ENCODE results near the gene FBXL3. TPM values are rescaled to one million over a fixed set of nuclear protein-coding genes. Genes with fewer than 3 reads are reported as not detected.

The FBXL3 gene
- total and polyA plus RNA-seq, 2 of the 8 experiments (the other 6 are each of a cell fraction or from before 2014, with no cell fraction given) = 4.9 to 14.9 TPM

DNA sequence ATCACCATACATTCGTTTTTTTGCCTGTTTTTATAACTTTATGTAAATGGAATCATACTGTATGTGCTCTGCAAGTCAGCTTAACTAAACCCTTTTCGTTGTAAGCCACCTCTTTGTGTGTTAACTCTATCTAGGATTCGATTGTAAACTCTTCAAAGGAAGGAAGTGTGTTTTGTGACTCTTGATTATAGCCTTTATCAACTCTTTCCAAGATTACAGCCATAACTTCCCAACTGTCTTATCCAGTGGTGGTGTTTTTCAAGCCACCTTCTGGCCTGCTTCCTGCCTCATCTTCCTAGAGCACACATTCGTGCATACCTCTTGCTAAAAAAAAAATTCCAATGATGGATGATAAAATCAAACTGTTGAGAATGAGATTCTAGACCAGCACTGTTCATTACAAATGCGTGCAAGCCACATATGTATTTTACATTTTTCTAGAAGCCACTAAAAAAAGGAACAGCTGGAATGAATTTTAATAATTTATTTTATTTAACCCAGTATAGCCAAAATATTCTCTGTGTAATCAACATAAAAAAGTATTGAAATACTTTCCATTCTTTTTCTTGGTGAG, 12.0 kb upstream of the FBXL3 start:
- Histone ChIP-seq H3K23me2 (ENCODE audit: low read depth, low read length) (no peaks in the 10 kb centered on the region), H2BK120ac (replicated peaks; ENCODE audit: low read depth, low read length) (no peak overlapping the region), H3K23ac (ENCODE audit: insufficient read length) (no peak overlapping the region), H3K4me3 (ENCODE audit: extremely low read depth in 1 of 4, insufficient read depth in 2 of 4, low read depth in 3 of 4, low read length in 4 of 4) (no peak overlapping the region), H3K4me2 (ENCODE audit: insufficient read depth in 1 of 2, low read depth in 2 of 2, low read length in 2 of 2) (no peak overlapping the region), H3K9me3 (ENCODE audit: insufficient read depth in 2 of 2, low read depth in 1 of 2, low read length in 1 of 2) (no peaks in the 10 kb centered on the region), H2BK12ac (ENCODE audit: low read depth, low read length) (no peak overlapping the region), H3K36me3 (ENCODE audit: control insufficient read depth in 2 of 4, insufficient read depth in 4 of 4, low read length in 3 of 4) (no peaks in the 10 kb centered on the region), H3K79me2 (ENCODE audit: control insufficient read depth in 1 of 2, insufficient read depth in 2 of 2, low read length in 2 of 2) (no peaks in the 10 kb centered on the region), H3K4me1 (replicated peaks in 1 of 4; ENCODE audit: control insufficient read depth in 3 of 4, insufficient read depth in 4 of 4, low read length in 3 of 4) (no peaks in the 10 kb centered on the region), H2BK5ac (ENCODE audit: low read depth, low read length) (no peak overlapping the region), H4K5ac (ENCODE audit: insufficient read length, low read depth, low read length) (no peak overlapping the region), H2AK5ac (ENCODE audit: low read depth, low read length) (no peak overlapping the region), H4K20me1 (replicated peaks in 1 of 2; ENCODE audit: control insufficient read depth in 1 of 2, insufficient read depth in 2 of 2, low read length in 2 of 2) (no peaks in the 10 kb centered on the region), H3K9ac (replicated peaks in 1 of 4; ENCODE audit: extremely low read depth in 1 of 4, low read depth in 3 of 4, low read length in 3 of 4) (no peak overlapping the region), H4K91ac (replicated peaks; ENCODE audit: insufficient read length, low read length) (no peak overlapping the region), H3K27ac (ENCODE audit: low read depth, low read length) (no peak overlapping the region), H3K27me3 (replicated peaks in 1 of 4; ENCODE audit: control insufficient read depth in 3 of 4, extremely low read depth in 1 of 4, insufficient read depth in 3 of 4, low read length in 3 of 4) (no peaks in the 10 kb centered on the region), H3K4ac (replicated peaks; ENCODE audit: insufficient read length, low read depth, low read length) (no peak overlapping the region), H3K79me1 (ENCODE audit: low read depth, low read length) (no peaks in the 10 kb centered on the region), H2BK20ac (ENCODE audit: low read length) (no peak overlapping the region), H3K56ac (replicated peaks; ENCODE audit: insufficient read length, low read depth, low read length) (no peak overlapping the region), H3K18ac (ENCODE audit: extremely low read depth, low read length) (no peak overlapping the region), H2AFZ (ENCODE audit: low read length) (no peak overlapping the region), H4K8ac (ENCODE audit: extremely low read depth, insufficient read depth, low read length) (no peak overlapping the region), H3K14ac (ENCODE audit: insufficient read length) (no peak overlapping the region), H2BK15ac (ENCODE audit: low read length) (no peak overlapping the region)
- DNase-seq (ENCODE audit: low read depth in 1 of 2, low spot score in 2 of 2) = no peak
- 84% methylated on average over 5 of the region's 5 CpGs; no CpG with 5 or more reads in 1 of the 2 experiments for WGBS, 2 experiments (ENCODE audit: extremely low coverage in 1 of 2, insufficient coverage in 1 of 2, insufficient read length in 1 of 2, insufficient replicate concordance in 2 of 2, low coverage in 1 of 2, low lambda C conversion rate in 2 of 2, missing lambda C conversion rate in 1 of 2)
- ChIA-PET POLR2A (ENCODE audit: partially characterized antibody) (no interaction called here), CTCF (ENCODE audit: partially characterized antibody) (no interaction called here)
- no peak for FAIRE-seq
- TF ChIP-seq ZNF274 (IDR thresholded peaks at IDR 0.05; ENCODE audit: borderline replicate concordance, extremely low read depth, low read length) (no peak), SIRT6 (IDR thresholded peaks at IDR 0.05; ENCODE audit: low read length) (no peak), EZH2 (IDR thresholded peaks at IDR 0.05; ENCODE audit: low read depth, low read length, severe bottlenecking) (no peak), POLR2A (IDR thresholded peaks at IDR 0.05; ENCODE audit: control extremely low read depth in 1 of 2, low read depth in 2 of 2, low read length in 2 of 2) (no peak), CBX5 (IDR thresholded peaks at IDR 0.05; ENCODE audit: low read depth, low read length) (no peak), HDAC2 (IDR thresholded peaks at IDR 0.05; ENCODE audit: borderline replicate concordance in 1 of 2, low read depth in 2 of 2, low read length in 2 of 2) (no peak), BACH1 (IDR thresholded peaks at IDR 0.05; ENCODE audit: low read length) (no peak), TBP (IDR thresholded peaks at IDR 0.05; ENCODE audit: low read depth, low read length) (no peak)
- TF ChIP-seq, protein P1, sequence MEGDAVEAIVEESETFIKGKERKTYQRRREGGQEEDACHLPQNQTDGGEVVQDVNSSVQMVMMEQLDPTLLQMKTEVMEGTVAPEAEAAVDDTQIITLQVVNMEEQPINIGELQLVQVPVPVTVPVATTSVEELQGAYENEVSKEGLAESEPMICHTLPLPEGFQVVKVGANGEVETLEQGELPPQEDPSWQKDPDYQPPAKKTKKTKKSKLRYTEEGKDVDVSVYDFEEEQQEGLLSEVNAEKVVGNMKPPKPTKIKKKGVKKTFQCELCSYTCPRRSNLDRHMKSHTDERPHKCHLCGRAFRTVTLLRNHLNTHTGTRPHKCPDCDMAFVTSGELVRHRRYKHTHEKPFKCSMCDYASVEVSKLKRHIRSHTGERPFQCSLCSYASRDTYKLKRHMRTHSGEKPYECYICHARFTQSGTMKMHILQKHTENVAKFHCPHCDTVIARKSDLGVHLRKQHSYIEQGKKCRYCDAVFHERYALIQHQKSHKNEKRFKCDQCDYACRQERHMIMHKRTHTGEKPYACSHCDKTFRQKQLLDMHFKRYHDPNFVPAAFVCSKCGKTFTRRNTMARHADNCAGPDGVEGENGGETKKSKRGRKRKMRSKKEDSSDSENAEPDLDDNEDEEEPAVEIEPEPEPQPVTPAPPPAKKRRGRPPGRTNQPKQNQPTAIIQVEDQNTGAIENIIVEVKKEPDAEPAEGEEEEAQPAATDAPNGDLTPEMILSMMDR (IDR thresholded peaks at IDR 0.05; ENCODE audit: control extremely low read depth in 1 of 3, insufficient read depth in 1 of 3, low read depth in 1 of 3, low read length in 3 of 3) = no peak
